ENCODE results near the gene DKK3.

- TF ChIP-seq SP1 (IDR thresholded peaks at IDR 0.05) (no peak), TAF1 (conservative IDR thresholded peaks at IDR 0.05) (no peak), RAD21 (IDR thresholded peaks at IDR 0.05) (no peak), ZBTB33 (IDR thresholded peaks at IDR 0.05) (no peak), RXRA (IDR thresholded peaks at IDR 0.05) (no peak), EGR1 (IDR thresholded peaks at IDR 0.05; ENCODE audit: low read depth in 2 of 2) (no peak), REST (IDR thresholded peaks at IDR 0.05) (no peak), FOXA1 (IDR thresholded peaks at IDR 0.05) (no peak), GABPA (IDR thresholded peaks at IDR 0.05 in 1 of 2, conservative IDR thresholded peaks at IDR 0.05 in 1 of 2) (no peak), YY1 (IDR thresholded peaks at IDR 0.05) (no peak)
- TF ChIP-seq, protein P1, sequence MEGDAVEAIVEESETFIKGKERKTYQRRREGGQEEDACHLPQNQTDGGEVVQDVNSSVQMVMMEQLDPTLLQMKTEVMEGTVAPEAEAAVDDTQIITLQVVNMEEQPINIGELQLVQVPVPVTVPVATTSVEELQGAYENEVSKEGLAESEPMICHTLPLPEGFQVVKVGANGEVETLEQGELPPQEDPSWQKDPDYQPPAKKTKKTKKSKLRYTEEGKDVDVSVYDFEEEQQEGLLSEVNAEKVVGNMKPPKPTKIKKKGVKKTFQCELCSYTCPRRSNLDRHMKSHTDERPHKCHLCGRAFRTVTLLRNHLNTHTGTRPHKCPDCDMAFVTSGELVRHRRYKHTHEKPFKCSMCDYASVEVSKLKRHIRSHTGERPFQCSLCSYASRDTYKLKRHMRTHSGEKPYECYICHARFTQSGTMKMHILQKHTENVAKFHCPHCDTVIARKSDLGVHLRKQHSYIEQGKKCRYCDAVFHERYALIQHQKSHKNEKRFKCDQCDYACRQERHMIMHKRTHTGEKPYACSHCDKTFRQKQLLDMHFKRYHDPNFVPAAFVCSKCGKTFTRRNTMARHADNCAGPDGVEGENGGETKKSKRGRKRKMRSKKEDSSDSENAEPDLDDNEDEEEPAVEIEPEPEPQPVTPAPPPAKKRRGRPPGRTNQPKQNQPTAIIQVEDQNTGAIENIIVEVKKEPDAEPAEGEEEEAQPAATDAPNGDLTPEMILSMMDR (IDR thresholded peaks at IDR 0.05; ENCODE audit: low read depth, low read length, missing input control): no peak
- TF ChIP-seq, protein P2, sequence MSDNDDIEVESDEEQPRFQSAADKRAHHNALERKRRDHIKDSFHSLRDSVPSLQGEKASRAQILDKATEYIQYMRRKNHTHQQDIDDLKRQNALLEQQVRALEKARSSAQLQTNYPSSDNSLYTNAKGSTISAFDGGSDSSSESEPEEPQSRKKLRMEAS (IDR thresholded peaks at IDR 0.05): no peak
- TF ChIP-seq, protein P3, sequence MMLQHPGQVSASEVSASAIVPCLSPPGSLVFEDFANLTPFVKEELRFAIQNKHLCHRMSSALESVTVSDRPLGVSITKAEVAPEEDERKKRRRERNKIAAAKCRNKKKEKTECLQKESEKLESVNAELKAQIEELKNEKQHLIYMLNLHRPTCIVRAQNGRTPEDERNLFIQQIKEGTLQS (IDR thresholded peaks at IDR 0.05): no peak
These were observed 46.9 kb downstream of the DKK3 start for GRCh38 chr11:11961399-11962028.
